ENCODE measurements around the gene TECPR1.
A peak's percentile ranks its signal among the peaks of the same experiment; 100 is the strongest.

Gene TECPR1

GRCh38 chr7:98199131-98199530 lies 52.9 kb downstream of the TECPR1 start:
- H3K4me3 ChIP-seq (ENCODE audit: low read depth, low read length, poor library complexity, severe bottlenecking) = no peak overlapping the region
- no peaks in the 10 kb centered on the region for H3K79me2 ChIP-seq (ENCODE audit: insufficient read depth, low read length)
- H4K20me1 ChIP-seq (ENCODE audit: insufficient read depth, low read length) = no peaks in the 10 kb centered on the region
- peaks cover 31% of the 10 kb centered on the region for H3K36me3 ChIP-seq (ENCODE audit: insufficient read depth, low read length)
- TF ChIP-seq CTCF (IDR thresholded peaks at IDR 0.05; ENCODE audit: low read length) = no peak
- no peak for TF ChIP-seq EZH2 (IDR thresholded peaks at IDR 0.05; ENCODE audit: borderline replicate concordance, low read length)
- H3K4me2 ChIP-seq (ENCODE audit: low read length) = no peak overlapping the region
- no peaks in the 10 kb centered on the region for H3K9me2 ChIP-seq (ENCODE audit: low read depth, low read length)
- no peaks in the 10 kb centered on the region for H3K27me3 ChIP-seq (ENCODE audit: insufficient read depth, low read length)
- H3K27ac ChIP-seq (ENCODE audit: low read depth, low read length, poor library complexity, severe bottlenecking) = no peak overlapping the region
- no peaks in the 10 kb centered on the region for H3F3A ChIP-seq (ENCODE audit: insufficient read depth, low read length)
- H2AFZ ChIP-seq (ENCODE audit: low read length) = no peak overlapping the region
- H3K9ac ChIP-seq (ENCODE audit: low read length) = no peak overlapping the region
- H3K4me1 ChIP-seq (ENCODE audit: insufficient read depth, low read length, severe bottlenecking) = peaks cover 45% of the 10 kb centered on the region
- no peaks in the 10 kb centered on the region for H3K9me3 ChIP-seq (ENCODE audit: low read length)

DNA sequence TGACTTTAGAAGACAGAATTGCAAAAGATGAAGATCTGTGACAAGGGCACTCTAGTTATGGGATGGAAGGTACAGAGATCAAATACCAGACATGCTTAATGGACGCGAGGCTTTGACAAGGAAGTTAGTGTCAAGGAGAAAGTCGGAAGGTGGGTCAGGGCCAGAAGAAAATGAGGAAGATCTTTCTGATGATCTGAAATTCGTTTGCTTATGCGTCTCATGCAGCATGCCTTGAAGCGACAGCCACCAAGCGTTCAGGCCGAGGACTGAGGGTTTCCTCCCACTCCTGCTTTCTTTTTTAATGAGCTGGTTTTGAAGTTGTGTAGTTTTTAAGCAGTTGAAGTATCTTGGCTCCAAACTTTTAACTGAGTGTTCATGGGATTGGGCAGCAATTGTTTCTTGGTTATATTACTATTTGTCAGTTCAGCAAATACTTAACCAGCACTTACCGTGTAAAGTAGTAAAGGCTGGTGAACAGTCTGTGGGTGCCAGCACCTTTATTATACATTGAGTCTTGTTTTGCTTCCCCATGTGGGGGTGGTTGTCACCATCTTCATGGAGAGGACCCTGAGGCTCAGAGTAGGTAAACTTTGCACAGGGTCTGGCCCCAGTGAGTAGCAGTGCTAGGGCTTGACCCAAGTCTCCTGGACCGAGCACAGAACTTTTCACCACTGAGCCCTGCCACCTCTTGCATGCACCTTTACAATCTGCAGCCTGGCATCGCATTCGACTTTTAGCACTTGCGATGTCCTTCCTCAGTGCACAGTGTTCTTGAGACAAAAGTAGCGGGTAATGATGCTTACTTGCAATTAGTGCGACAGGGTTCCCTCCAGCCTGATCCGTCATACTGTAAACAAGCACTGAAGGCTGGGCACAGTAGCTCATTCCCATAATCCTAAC lies 55.1 kb downstream of the TECPR1 start:
- Histone ChIP-seq H3K9ac (ENCODE audit: low read length) (no peak overlapping the region), H3K27me3 (ENCODE audit: insufficient read depth, low read length) (no peaks in the 10 kb centered on the region), H3K4me3 (ENCODE audit: low read depth, low read length, poor library complexity, severe bottlenecking) (no peak overlapping the region), H3K4me2 (ENCODE audit: low read length) (no peak overlapping the region), H4K20me1 (ENCODE audit: insufficient read depth, low read length) (no peaks in the 10 kb centered on the region), H2AFZ (ENCODE audit: low read length) (no peak overlapping the region), H3K4me1 (ENCODE audit: insufficient read depth, low read length, severe bottlenecking) (peaks cover 24% of the 10 kb centered on the region), H3K36me3 (ENCODE audit: insufficient read depth, low read length) (peaks cover 50% of the 10 kb centered on the region), H3K9me2 (ENCODE audit: low read depth, low read length) (no peaks in the 10 kb centered on the region), H3K9me3 (ENCODE audit: low read length) (no peaks in the 10 kb centered on the region), H3K27ac (ENCODE audit: low read depth, low read length, poor library complexity, severe bottlenecking) (no peak overlapping the region), H3K79me2 (ENCODE audit: insufficient read depth, low read length) (no peaks in the 10 kb centered on the region), H3F3A (ENCODE audit: insufficient read depth, low read length) (no peaks in the 10 kb centered on the region)
- TF ChIP-seq CTCF (IDR thresholded peaks at IDR 0.05; ENCODE audit: low read length) (peak; percentile 33), EZH2 (IDR thresholded peaks at IDR 0.05; ENCODE audit: borderline replicate concordance, low read length) (no peak)

- no peak for TF ChIP-seq CTCF (IDR thresholded peaks at IDR 0.05; ENCODE audit: low read length)
- TF ChIP-seq EZH2 (IDR thresholded peaks at IDR 0.05; ENCODE audit: borderline replicate concordance, low read length) = no peak
- Histone ChIP-seq H4K20me1 (ENCODE audit: insufficient read depth, low read length) (no peaks in the 10 kb centered on the region), H3K36me3 (ENCODE audit: insufficient read depth, low read length) (peaks cover 64% of the 10 kb centered on the region)
Measured at GRCh38 chr7:98194672-98195457, 57.2 kb downstream of the TECPR1 start.

More at GRCh38 chr7:98194672-98195457, 57.2 kb downstream of the TECPR1 start:
- no peaks in the 10 kb centered on the region for H3K9me3 ChIP-seq (ENCODE audit: low read length)
- no peaks in the 10 kb centered on the region for H3K79me2 ChIP-seq (ENCODE audit: insufficient read depth, low read length)
- no peak overlapping the region for H3K9ac ChIP-seq (ENCODE audit: low read length)
- H3F3A ChIP-seq (ENCODE audit: insufficient read depth, low read length) = no peaks in the 10 kb centered on the region
- no peak overlapping the region for H3K4me3 ChIP-seq (ENCODE audit: low read depth, low read length, poor library complexity, severe bottlenecking)
- H3K27ac ChIP-seq (ENCODE audit: low read depth, low read length, poor library complexity, severe bottlenecking) = no peak overlapping the region
- no peak overlapping the region for H2AFZ ChIP-seq (ENCODE audit: low read length)
- H3K27me3 ChIP-seq (ENCODE audit: insufficient read depth, low read length) = no peaks in the 10 kb centered on the region
- H3K4me2 ChIP-seq (ENCODE audit: low read length) = no peak overlapping the region
- no peaks in the 10 kb centered on the region for H3K9me2 ChIP-seq (ENCODE audit: low read depth, low read length)
- H3K4me1 ChIP-seq (ENCODE audit: insufficient read depth, low read length, severe bottlenecking) = peaks cover 3% of the 10 kb centered on the region
